Fibroblast of lung (primary cell): ENCODE measurements around the gene CKAP4. TPM values are rescaled to one million over a fixed set of nuclear protein-coding genes. Genes with fewer than 3 reads are reported as not detected.
A peak's percentile ranks its signal among the peaks of the same experiment; 100 is the strongest.

Experiments
- DNase-seq, 2 donors: peaks; one replicate each; pipeline versions ENCODE4 v3.0.0 to v3.0.0-alpha.2; 2010; ENCODE audit warnings: low read depth in 2 of 2
- H2AFZ ChIP-seq: 2 replicates; pipeline ENCODE4 v1.5.1; 2012; ENCODE audit warnings: low read length, control low read depth, inconsistent platforms
- H3K27ac ChIP-seq: 2 replicates; pipeline ENCODE4 v1.5.1; 2011; ENCODE audit warnings: low read length, control low read depth; ENCODE audit not compliant: insufficient read depth
- H3K27me3 ChIP-seq: 2 replicates; pipeline ENCODE4 v1.5.1; 2011; ENCODE audit warnings: mild to moderate bottlenecking, low read length; ENCODE audit not compliant: control insufficient read depth, insufficient read depth
- H3K36me3 ChIP-seq: 2 replicates; pipeline ENCODE4 v1.5.1; 2011; ENCODE audit warnings: low read length; ENCODE audit not compliant: control insufficient read depth, insufficient read depth
- H3K4me1 ChIP-seq: 2 replicates; pipeline ENCODE4 v1.5.1; 2011; ENCODE audit warnings: low read length; ENCODE audit not compliant: control insufficient read depth, insufficient read depth; ENCODE audit errors: extremely low read depth
- H3K4me2 ChIP-seq: 2 replicates; pipeline ENCODE4 v1.5.1; 2011; ENCODE audit warnings: low read length, control low read depth; ENCODE audit not compliant: insufficient read depth; ENCODE audit errors: extremely low read depth
- H3K4me3 ChIP-seq, 4 experiments: fragments of 200-600 bp in 1 of 4; sonication (generic) in 1 of 4; replicated peaks in 1 of 4; 2 replicates each; pipeline ENCODE4 v1.5.1; 2011 to 2016; ENCODE audit warnings: low read length in 4 of 4, low read depth in 3 of 4, mild to moderate bottlenecking in 3 of 4, control low read depth in 2 of 4, inconsistent platforms in 1 of 4, mixed read lengths in 1 of 4; ENCODE audit not compliant: insufficient read depth in 1 of 4; ENCODE audit errors: control extremely low read depth in 1 of 4
- H3K79me2 ChIP-seq: 2 replicates; pipeline ENCODE4 v1.5.1; 2012; ENCODE audit warnings: mild to moderate bottlenecking, low read length, inconsistent platforms; ENCODE audit not compliant: control insufficient read depth, insufficient read depth
- H3K9ac ChIP-seq: 2 replicates; pipeline ENCODE4 v1.5.1; 2011; ENCODE audit warnings: mild to moderate bottlenecking, low read length, control low read depth; ENCODE audit not compliant: insufficient read depth
- H3K9me3 ChIP-seq: 2 replicates; pipeline ENCODE4 v1.5.1; 2012; ENCODE audit warnings: low read depth, low read length; ENCODE audit not compliant: control insufficient read depth, insufficient read depth
- H4K20me1 ChIP-seq: 2 replicates; pipeline ENCODE4 v1.5.1; 2011; ENCODE audit warnings: low read length; ENCODE audit not compliant: control insufficient read depth, insufficient read depth; ENCODE audit errors: extremely low read depth
- CTCF ChIP-seq, 2 donors: IDR thresholded peaks in 1 of 2; conservative IDR thresholded peaks in 1 of 2; 1 replicate in 1 of 2; 2 replicates in 1 of 2; pipeline ENCODE4 v1.5.1; 2011 to 2012; ENCODE audit warnings: low read length in 2 of 2, control low read depth in 1 of 2, inconsistent platforms in 1 of 2, low read depth in 1 of 2, mild to moderate bottlenecking in 1 of 2
- EZH2 ChIP-seq: IDR thresholded peaks from 2 replicates; pipeline ENCODE4 v1.5.1; 2012; ENCODE audit warnings: low read length, control low read depth, mild to moderate bottlenecking; ENCODE audit errors: missing control alignments
- polyA plus RNA-seq, 2 donors: library from polyadenylated mRNA; depleted of rRNA in 1 of 2; stranded (reverse) in 1 of 2; unstranded in 1 of 2; fragments of >200 nt; gene quantifications; 2 replicates each; pipeline ENCODE4 v1.2.1, GENCODE V29; 2011 to 2012; ENCODE audit warnings: missing spikeins in 1 of 2
- total RNA-seq: library from RNA; depleted of rRNA; stranded (reverse); fragments of >200 nt; gene quantifications from 2 replicates; pipeline ENCODE4 v1.2.1, GENCODE V29; 2014

Gene CKAP4
- total and polyA plus RNA-seq, 2 donors (not counting 1 experiment from before 2014, with no cell fraction given): 132 to 282 TPM

DNA sequence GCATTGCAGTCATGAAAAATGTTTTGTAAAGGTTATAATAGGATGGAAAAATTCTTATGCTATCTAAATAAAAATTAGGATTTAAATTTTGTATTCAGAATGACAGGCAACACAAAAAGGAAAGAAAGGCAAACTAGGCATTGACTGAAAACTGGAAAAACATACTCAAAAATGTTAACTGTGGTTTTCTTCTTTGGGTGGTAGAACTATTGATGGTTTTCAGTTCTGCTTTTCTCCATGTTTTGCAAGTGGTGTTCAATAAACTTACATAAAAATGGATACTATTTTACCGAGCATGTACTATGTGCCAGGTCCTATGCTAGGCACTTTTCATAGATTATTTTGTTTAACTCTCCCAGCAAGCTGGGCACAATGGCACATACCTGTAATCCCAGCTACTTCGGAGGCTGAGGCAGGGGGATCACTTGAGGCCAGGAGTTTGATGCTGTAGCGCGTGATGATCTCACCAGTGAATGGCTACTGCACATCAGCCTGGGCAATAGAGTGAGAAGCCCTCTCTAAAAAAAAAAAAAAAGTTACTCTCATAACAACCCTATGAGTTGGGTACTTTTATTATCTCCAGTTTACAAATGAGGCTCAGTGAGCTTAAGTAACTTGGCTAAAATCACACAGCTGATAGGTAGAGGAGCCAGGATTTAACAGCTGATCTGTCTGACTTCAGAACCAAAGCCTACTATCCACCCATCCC, 28.4 kb upstream of the CKAP4 start:
- Histone ChIP-seq H4K20me1 (no peaks in the 10 kb centered on the region), H3K4me3 (no peak overlapping the region), H3K4me1 (no peaks in the 10 kb centered on the region), H3K79me2 (no peaks in the 10 kb centered on the region), H3K4me2 (no peak overlapping the region), H2AFZ (no peak overlapping the region), H3K27me3 (peaks cover 10% of the 10 kb centered on the region), H3K27ac (no peak overlapping the region), H3K9me3 (no peaks in the 10 kb centered on the region), H3K9ac (no peak overlapping the region), H3K36me3 (no peaks in the 10 kb centered on the region)
- TF ChIP-seq EZH2 (no peak), CTCF (conservative IDR thresholded peaks at IDR 0.05 in 1 of 2, IDR thresholded peaks at IDR 0.05 in 1 of 2; ENCODE audit: low read depth in 1 of 2, low read length in 2 of 2) (no peak)
- DNase-seq: no peak

DNA sequence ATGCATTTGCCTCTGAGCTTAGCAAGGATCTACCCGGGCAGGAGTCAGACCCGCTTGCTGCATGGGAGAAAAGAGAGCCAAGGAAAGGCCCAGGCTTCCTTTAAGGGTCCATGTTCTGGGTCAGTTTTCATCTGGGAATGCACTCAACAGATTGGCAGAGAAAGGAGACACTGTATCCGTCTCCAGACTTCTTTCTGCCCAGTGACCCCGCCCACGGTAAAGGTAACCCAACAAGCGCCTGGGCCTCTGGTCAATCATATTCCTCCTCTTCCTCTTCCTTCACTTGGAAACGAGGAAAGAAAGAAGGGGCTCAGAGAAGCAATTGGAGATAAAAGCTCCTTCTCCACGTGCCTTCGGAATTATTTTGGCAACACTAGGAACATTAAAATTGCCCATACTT, 27.6 kb upstream of the CKAP4 start:
- H3K79me2 ChIP-seq: no peaks in the 10 kb centered on the region
- no peak overlapping the region for H2AFZ ChIP-seq
- H3K9me3 ChIP-seq: no peaks in the 10 kb centered on the region
- no peak overlapping the region for H3K4me3 ChIP-seq
- H3K4me2 ChIP-seq: no peak overlapping the region
- H3K4me1 ChIP-seq: no peaks in the 10 kb centered on the region
- H3K9ac ChIP-seq: no peak overlapping the region
- no peaks in the 10 kb centered on the region for H4K20me1 ChIP-seq
- H3K27ac ChIP-seq: no peak overlapping the region
- H3K36me3 ChIP-seq: no peaks in the 10 kb centered on the region
- H3K27me3 ChIP-seq: peaks cover 10% of the 10 kb centered on the region
- DNase-seq: no peak
- no peak for TF ChIP-seq CTCF (conservative IDR thresholded peaks at IDR 0.05 in 1 of 2, IDR thresholded peaks at IDR 0.05 in 1 of 2; ENCODE audit: low read depth in 1 of 2, low read length in 2 of 2)
- no peak for TF ChIP-seq EZH2

DNA sequence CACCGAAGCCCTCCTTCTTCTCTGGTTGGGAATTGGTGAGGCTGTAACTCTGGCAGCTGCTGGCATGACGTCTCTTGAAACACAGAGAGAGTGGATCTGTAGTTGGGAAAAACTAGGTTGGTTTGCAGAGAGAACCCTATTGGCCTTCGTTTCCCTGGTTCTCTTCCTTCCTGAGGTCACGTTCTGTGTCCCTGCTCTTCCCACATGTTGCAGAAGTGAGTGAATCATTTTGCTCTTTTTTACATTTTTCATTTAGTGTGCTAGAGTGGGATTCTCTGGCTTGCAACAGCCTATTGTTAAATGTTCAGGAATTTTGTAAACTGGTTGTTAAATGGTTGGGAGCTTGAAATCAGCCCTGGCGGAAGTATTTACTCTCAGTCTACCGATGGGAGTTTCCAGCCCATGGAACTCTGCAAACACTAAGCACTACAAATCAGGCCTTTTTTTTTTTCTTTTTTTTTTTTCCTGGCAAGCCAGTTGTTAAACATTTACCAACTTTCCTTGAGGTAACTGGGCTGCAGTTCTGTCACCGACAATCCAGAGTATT, 26.8 kb upstream of the CKAP4 start:
- Histone ChIP-seq H2AFZ (no peak overlapping the region), H3K4me3 (no peak overlapping the region), H3K9me3 (no peaks in the 10 kb centered on the region), H3K27ac (no peak overlapping the region), H3K36me3 (no peaks in the 10 kb centered on the region), H3K9ac (no peak overlapping the region), H3K27me3 (peaks cover 10% of the 10 kb centered on the region), H3K79me2 (no peaks in the 10 kb centered on the region), H3K4me1 (no peaks in the 10 kb centered on the region), H3K4me2 (no peak overlapping the region), H4K20me1 (no peaks in the 10 kb centered on the region)
- TF ChIP-seq EZH2 (no peak), CTCF (conservative IDR thresholded peaks at IDR 0.05 in 1 of 2, IDR thresholded peaks at IDR 0.05 in 1 of 2; ENCODE audit: low read depth in 1 of 2, low read length in 2 of 2) (no peak)
- DNase-seq: peak in 1 of 2 donors; percentile 37
